Limb (tissue), 2 donors: ENCODE results near the gene GOLGA8A.
"Not testable (repeated sequence)": the region's sequence is repeated elsewhere in the genome, so short reads cannot be mapped to it uniquely, and the experiment has no call there.

Source experiments
- DNase-seq, 2 donors: peaks; one replicate each; pipeline ENCODE4 v3.0.0-alpha.2; 2016; ENCODE audit errors: extremely low spot score in 2 of 2

Gene GOLGA8A

DNA sequence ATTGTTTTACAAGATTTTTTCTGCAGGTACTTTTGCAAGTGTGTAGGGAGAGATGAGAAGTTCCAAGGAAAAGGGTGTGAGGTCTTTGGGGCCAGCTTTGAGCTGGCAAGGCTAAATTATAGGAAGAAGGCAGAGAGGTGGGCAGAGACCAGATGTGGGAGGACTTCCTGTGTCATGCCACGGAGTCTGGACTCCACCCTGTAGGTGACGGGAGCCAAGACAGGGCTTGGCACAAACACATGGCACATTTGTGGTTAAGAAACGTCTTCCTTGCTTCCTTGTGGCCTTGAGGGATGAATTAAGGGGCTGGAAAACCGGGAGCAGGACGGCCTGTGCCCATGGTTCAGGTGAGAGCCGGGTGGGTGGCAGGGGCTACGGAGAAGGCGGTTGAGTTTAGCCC, 19.2 kb downstream of the GOLGA8A start:
- DNase-seq: not testable (repeated sequence)

- DNase-seq: not testable (repeated sequence)
These were observed 28.1 kb downstream of the GOLGA8A start for GRCh38 chr15:34409511-34409910.

GRCh38 chr15:34408973-34409372, 28.6 kb downstream of the GOLGA8A start:
- not testable (repeated sequence) for DNase-seq

DNA sequence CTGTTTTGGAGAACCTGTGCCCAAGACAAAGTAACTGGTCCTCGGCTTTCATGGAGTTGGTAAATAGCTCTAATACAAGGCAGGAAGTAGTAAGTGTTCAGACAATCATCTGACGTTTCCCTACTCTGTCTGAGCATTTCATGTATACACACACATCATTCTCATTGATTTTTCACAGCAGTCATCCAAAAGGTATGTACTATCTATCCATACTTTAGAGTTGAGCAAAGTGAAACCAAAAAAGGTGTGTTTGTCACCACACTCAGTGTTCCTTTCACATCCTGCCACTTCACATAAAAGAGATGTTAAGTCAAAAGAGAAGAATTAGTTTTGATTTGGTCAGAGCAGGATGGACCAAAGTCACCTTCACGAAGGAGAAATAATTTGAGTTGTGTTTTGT, 33.7 kb downstream of the GOLGA8A start:
- DNase-seq: not testable (repeated sequence)

GRCh38 chr15:34403160-34403598, 34.4 kb downstream of the GOLGA8A start:
- not testable (repeated sequence) for DNase-seq

GRCh38 chr15:34397637-34398259, 39.9 kb downstream of the GOLGA8A start:
- DNase-seq: not testable (repeated sequence)

GRCh38 chr15:34392981-34393380, 44.6 kb downstream of the GOLGA8A start:
- not testable (repeated sequence) for DNase-seq

GRCh38 chr15:34389594-34390086, 48.0 kb downstream of the GOLGA8A start:
- DNase-seq: not testable (repeated sequence)
